ENCODE measurements around the gene SCPEP1. TPM values are rescaled to one million over a fixed set of nuclear protein-coding genes. Genes with fewer than 3 reads are reported as not detected.

The SCPEP1 gene
- total RNA-seq, 1 experiment from 2014 or later, result 44.3 TPM

- peaks cover 18% of the 10 kb centered on the region for H3K27me3 Mint-ChIP-seq (ENCODE audit: insufficient read depth, unreplicated experiment)
- Histone ChIP-seq H3K4me3 (ENCODE audit: low read depth, low read length) (no peak overlapping the region), H3K9me3 (no peaks in the 10 kb centered on the region), H3K36me3 (ENCODE audit: control insufficient read depth, insufficient read depth, low read length) (no peaks in the 10 kb centered on the region), H3K4me1 (peaks cover 4% of the 10 kb centered on the region; the same call in 1 of the 2 replicates), H3K27me3 (replicated peaks; ENCODE audit: control insufficient read depth, insufficient read depth, low read length) (no peaks in the 10 kb centered on the region)
- no peak for TF ChIP-seq CTCF (IDR thresholded peaks at IDR 0.05; ENCODE audit: insufficient read depth in 1 of 2, low read depth in 1 of 2, low read length in 1 of 2, severe bottlenecking in 1 of 2, unreplicated experiment in 1 of 2)
- H3K27ac Mint-ChIP-seq (ENCODE audit: unreplicated experiment), result no peak overlapping the region
- POLR2A ChIA-PET, result no interaction called here
- H3K9me3 Mint-ChIP-seq (ENCODE audit: unreplicated experiment), result no peaks in the 10 kb centered on the region
- no peak overlapping the region for H3K4me3 Mint-ChIP-seq (ENCODE audit: unreplicated experiment)
- H3K36me3 Mint-ChIP-seq (ENCODE audit: insufficient read depth, unreplicated experiment), result no peaks in the 10 kb centered on the region
- CTCF ChIA-PET, result no interaction called here
- DNase-seq, result no peak
- no peaks in the 10 kb centered on the region for H3K4me1 Mint-ChIP-seq (ENCODE audit: low read depth, unreplicated experiment)
- intact Hi-C loops (cut with micrococcal nuclease; ENCODE audit: unreplicated experiment), result no loop called here
- no TSS peak for BruUV-seq (replicated peaks)
Observed at GRCh38 chr17:57040571-57040970, 62.6 kb downstream of the SCPEP1 start.

GRCh38 chr17:57043276-57043675 lies 65.3 kb downstream of the SCPEP1 start:
- Mint-ChIP-seq H3K4me3 (ENCODE audit: unreplicated experiment) (no peak overlapping the region), H3K27ac (ENCODE audit: unreplicated experiment) (no peak overlapping the region), H3K4me1 (ENCODE audit: low read depth, unreplicated experiment) (no peaks in the 10 kb centered on the region), H3K9me3 (ENCODE audit: unreplicated experiment) (no peaks in the 10 kb centered on the region), H3K27me3 (ENCODE audit: insufficient read depth, unreplicated experiment) (peaks cover 9% of the 10 kb centered on the region), H3K36me3 (ENCODE audit: insufficient read depth, unreplicated experiment) (no peaks in the 10 kb centered on the region)
- Histone ChIP-seq H3K4me3 (ENCODE audit: low read depth, low read length) (no peak overlapping the region), H3K36me3 (ENCODE audit: control insufficient read depth, insufficient read depth, low read length) (no peaks in the 10 kb centered on the region), H3K27me3 (replicated peaks; ENCODE audit: control insufficient read depth, insufficient read depth, low read length) (no peaks in the 10 kb centered on the region), H3K4me1 (peaks cover 4% of the 10 kb centered on the region; the same call in 1 of the 2 replicates), H3K9me3 (no peaks in the 10 kb centered on the region)
- no TSS peak for BruUV-seq (replicated peaks)
- TF ChIP-seq CTCF (IDR thresholded peaks at IDR 0.05; ENCODE audit: insufficient read depth in 1 of 2, low read depth in 1 of 2, low read length in 1 of 2, severe bottlenecking in 1 of 2, unreplicated experiment in 1 of 2), result no peak
- DNase-seq, result no peak
- intact Hi-C loops (cut with micrococcal nuclease; ENCODE audit: unreplicated experiment), result no loop called here
- ChIA-PET CTCF (no interaction called here), POLR2A (no interaction called here)

GRCh38 chr17:57044976-57045867 lies 67.3 kb downstream of the SCPEP1 start:
- ChIA-PET CTCF (interaction anchor here (0.6 kb wide), 2 partner anchors 623 to 789 kb away, joined by 3 read pairs; no protein-coding TSS in a partner anchor), POLR2A (no interaction called here)
- Mint-ChIP-seq H3K27me3 (ENCODE audit: insufficient read depth, unreplicated experiment) (peaks cover 3% of the 10 kb centered on the region), H3K27ac (ENCODE audit: unreplicated experiment) (no peak overlapping the region), H3K4me1 (ENCODE audit: low read depth, unreplicated experiment) (no peaks in the 10 kb centered on the region), H3K9me3 (ENCODE audit: unreplicated experiment) (no peaks in the 10 kb centered on the region), H3K36me3 (ENCODE audit: insufficient read depth, unreplicated experiment) (no peaks in the 10 kb centered on the region), H3K4me3 (ENCODE audit: unreplicated experiment) (no peak overlapping the region)
- intact Hi-C loops (cut with micrococcal nuclease; ENCODE audit: unreplicated experiment), result no loop called here
- BruUV-seq (replicated peaks), result no TSS peak
- H3K4me3 ChIP-seq (ENCODE audit: low read depth, low read length), result no peak overlapping the region
- H3K4me1 ChIP-seq, result no peaks in the 10 kb centered on the region
- no peaks in the 10 kb centered on the region for H3K27me3 ChIP-seq (replicated peaks; ENCODE audit: control insufficient read depth, insufficient read depth, low read length)
- no peaks in the 10 kb centered on the region for H3K9me3 ChIP-seq
- H3K36me3 ChIP-seq (ENCODE audit: control insufficient read depth, insufficient read depth, low read length), result no peaks in the 10 kb centered on the region
- no peak for TF ChIP-seq CTCF (IDR thresholded peaks at IDR 0.05; ENCODE audit: insufficient read depth in 1 of 2, low read depth in 1 of 2, low read length in 1 of 2, severe bottlenecking in 1 of 2, unreplicated experiment in 1 of 2)
- no peak for DNase-seq
